Right lobe of liver (tissue), 4 donors: ENCODE data around the gene PSMD13.

ENCODE experiments used
- POLR2A ChIP-seq: fragments of 450-650 bp; IDR thresholded peaks from one replicate; pipeline ENCODE4 v1.6.1; 2017; ENCODE audit warnings: antibody characterized with exemption, mild to moderate bottlenecking
- TF ChIP-seq, protein P1 (sequence below), 4 donors: fragments of 200-600 bp in 3 of 4; fragments of 450-650 bp in 1 of 4; IDR thresholded peaks; one replicate each; pipeline versions ENCODE4 v1.5.1 to v1.8.0; 2016 to 2022; ENCODE audit warnings: antibody characterized with exemption in 4 of 4, mild to moderate bottlenecking in 2 of 4
- donor health status: DM: no; HTN: no; CAD: no.
- donor health status: DM: no; HTN: no; CAD: no.
- donor health status: DM: no; HTN: yes; CAD: no.

DNA sequence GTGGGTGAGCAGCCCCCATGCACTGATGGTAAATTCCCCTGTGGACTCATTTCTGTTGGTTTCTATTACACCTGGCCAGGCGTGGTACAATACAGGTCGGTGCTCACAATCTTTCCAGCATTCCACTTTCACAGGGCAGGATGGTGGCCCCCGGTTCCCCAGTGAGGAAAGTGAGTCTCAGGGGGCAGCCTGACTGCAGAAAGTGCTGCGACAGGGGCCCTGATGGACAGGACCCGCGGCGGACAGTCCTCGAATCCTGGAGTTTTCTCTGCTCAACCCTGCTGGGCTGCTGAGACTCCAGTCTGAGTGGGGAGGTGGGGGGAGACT lies 49.1 kb downstream of the PSMD13 start:
- TF ChIP-seq, protein P1, sequence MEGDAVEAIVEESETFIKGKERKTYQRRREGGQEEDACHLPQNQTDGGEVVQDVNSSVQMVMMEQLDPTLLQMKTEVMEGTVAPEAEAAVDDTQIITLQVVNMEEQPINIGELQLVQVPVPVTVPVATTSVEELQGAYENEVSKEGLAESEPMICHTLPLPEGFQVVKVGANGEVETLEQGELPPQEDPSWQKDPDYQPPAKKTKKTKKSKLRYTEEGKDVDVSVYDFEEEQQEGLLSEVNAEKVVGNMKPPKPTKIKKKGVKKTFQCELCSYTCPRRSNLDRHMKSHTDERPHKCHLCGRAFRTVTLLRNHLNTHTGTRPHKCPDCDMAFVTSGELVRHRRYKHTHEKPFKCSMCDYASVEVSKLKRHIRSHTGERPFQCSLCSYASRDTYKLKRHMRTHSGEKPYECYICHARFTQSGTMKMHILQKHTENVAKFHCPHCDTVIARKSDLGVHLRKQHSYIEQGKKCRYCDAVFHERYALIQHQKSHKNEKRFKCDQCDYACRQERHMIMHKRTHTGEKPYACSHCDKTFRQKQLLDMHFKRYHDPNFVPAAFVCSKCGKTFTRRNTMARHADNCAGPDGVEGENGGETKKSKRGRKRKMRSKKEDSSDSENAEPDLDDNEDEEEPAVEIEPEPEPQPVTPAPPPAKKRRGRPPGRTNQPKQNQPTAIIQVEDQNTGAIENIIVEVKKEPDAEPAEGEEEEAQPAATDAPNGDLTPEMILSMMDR (IDR thresholded peaks at IDR 0.05), result no peak
- TF ChIP-seq POLR2A, result no peak
